DOHH2 (cell line): ENCODE data around the gene TMPRSS9.

ENCODE experiments used
- H3F3A ChIP-seq: fragments of 200-600 bp; sonication (generic), shearing (Covaris generic); 2 replicates; pipeline ENCODE4 v1.6.0; 2016; ENCODE audit warnings: antibody characterized with exemption, mild to moderate bottlenecking; ENCODE audit not compliant: control insufficient read depth, insufficient read depth
- H3K27ac ChIP-seq: fragments of 200-600 bp; sonication (generic); 2 replicates; pipeline ENCODE4 v1.5.1; 2014; ENCODE audit warnings: low read depth, mild to moderate bottlenecking, low read length, moderate library complexity
- H3K27me3 ChIP-seq: fragments of 200-600 bp; sonication (generic); 2 replicates; pipeline ENCODE4 v1.6.1; 2014; ENCODE audit warnings: mild to moderate bottlenecking, low read length, mixed read lengths; ENCODE audit not compliant: control insufficient read depth
- H3K36me3 ChIP-seq: fragments of 200-600 bp; sonication (generic); 2 replicates; pipeline ENCODE4 v1.6.1; 2014; ENCODE audit warnings: mild to moderate bottlenecking, low read length, moderate library complexity, mixed read lengths; ENCODE audit not compliant: control insufficient read depth
- H3K4me1 ChIP-seq: fragments of 200-600 bp; sonication (generic); 2 replicates; pipeline ENCODE4 v1.6.1; 2014; ENCODE audit warnings: mild to moderate bottlenecking, low read length, mixed read lengths; ENCODE audit not compliant: control insufficient read depth
- H3K4me2 ChIP-seq: fragments of 200-600 bp; sonication (generic); 2 replicates; pipeline ENCODE4 v1.6.0; 2014; ENCODE audit warnings: mild to moderate bottlenecking, low read length, moderate library complexity
- H3K4me3 ChIP-seq: fragments of 200-600 bp; sonication (generic); 2 replicates; pipeline ENCODE4 v1.5.1; 2014; ENCODE audit warnings: mild to moderate bottlenecking, low read length, mixed read lengths
- H3K79me2 ChIP-seq: fragments of 200-600 bp; sonication (generic); 2 replicates; pipeline ENCODE4 v1.6.1; 2014; ENCODE audit warnings: mild to moderate bottlenecking, low read length, mixed read lengths; ENCODE audit not compliant: control insufficient read depth
- H3K9me2 ChIP-seq: fragments of 200-600 bp; sonication (generic); replicated peaks from 2 replicates; pipeline ENCODE4 v1.6.1; 2014; ENCODE audit warnings: mild to moderate bottlenecking, low read length, mixed read lengths; ENCODE audit not compliant: control insufficient read depth
- H3K9me3 ChIP-seq: fragments of 200-600 bp; sonication (generic); 2 replicates; pipeline ENCODE4 v1.6.1; 2014; ENCODE audit warnings: antibody characterized with exemption, low read length, mixed read lengths; ENCODE audit not compliant: control insufficient read depth, insufficient read depth
- H4K20me1 ChIP-seq: fragments of 200-600 bp; sonication (generic); 2 replicates; pipeline ENCODE4 v1.6.0; 2014; ENCODE audit warnings: low read depth, mild to moderate bottlenecking, antibody characterized with exemption, low read length, moderate library complexity; ENCODE audit not compliant: control insufficient read depth, insufficient read depth
- CTCF ChIP-seq: fragments of 200-600 bp; sonication (generic); IDR thresholded peaks from one replicate; pipeline ENCODE4 v1.5.1; 2014; ENCODE audit warnings: antibody characterized with exemption, mild to moderate bottlenecking, low read depth, low read length; ENCODE audit not compliant: poor library complexity, severe bottlenecking
- EZH2phosphoT487 ChIP-seq: fragments of 200-600 bp; sonication (generic); IDR thresholded peaks from 2 replicates; pipeline ENCODE4 v1.6.1; 2017; ENCODE audit warnings: borderline replicate concordance, mild to moderate bottlenecking, antibody characterized with exemption, low read length, moderate library complexity, mixed read lengths

The TMPRSS9 gene

DNA sequence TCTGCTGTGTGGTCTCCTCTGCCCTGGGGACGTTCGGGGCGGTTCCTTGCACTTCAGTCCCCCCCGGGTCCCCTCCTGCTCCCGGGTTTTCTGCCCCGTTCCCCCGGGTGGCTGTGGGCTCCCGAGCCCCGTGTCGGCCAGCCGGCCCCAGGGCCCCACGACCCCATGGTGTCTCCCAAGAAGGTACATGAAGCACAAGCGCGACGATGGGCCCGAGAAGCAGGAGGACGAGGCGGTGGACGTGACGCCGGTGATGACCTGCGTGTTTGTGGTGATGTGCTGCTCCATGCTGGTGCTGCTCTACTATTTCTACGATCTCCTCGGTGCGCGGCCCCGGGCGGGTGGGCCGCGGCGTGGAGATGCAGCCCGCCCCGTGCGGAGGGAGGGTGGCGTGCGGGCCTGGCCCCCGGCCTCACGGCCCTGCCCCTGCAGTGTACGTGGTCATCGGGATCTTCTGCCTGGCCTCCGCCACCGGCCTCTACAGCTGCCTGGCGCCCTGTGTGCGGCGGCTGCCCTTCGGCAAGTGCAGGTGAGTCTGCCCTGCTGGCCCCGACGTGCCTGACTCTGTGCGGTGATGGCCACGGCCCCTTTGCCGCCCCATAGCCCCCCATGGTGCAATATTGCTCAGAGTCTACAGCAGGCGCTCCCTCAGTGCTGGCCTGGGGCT is 20.3 kb upstream of the TMPRSS9 start:
- H3K36me3 ChIP-seq: peaks cover 56% of the 10 kb centered on the region
- no peaks in the 10 kb centered on the region for H3K9me2 ChIP-seq
- H3K4me2 ChIP-seq: no peak overlapping the region
- H3K9me3 ChIP-seq: peaks cover 4% of the 10 kb centered on the region; the same call in 1 of the 2 replicates
- H4K20me1 ChIP-seq: peaks cover 19% of the 10 kb centered on the region
- no peak overlapping the region for H3K27ac ChIP-seq
- no peak overlapping the region for H3K4me3 ChIP-seq
- H3K4me1 ChIP-seq: no peaks in the 10 kb centered on the region
- H3F3A ChIP-seq: peaks cover 11% of the 10 kb centered on the region
- H3K27me3 ChIP-seq: no peaks in the 10 kb centered on the region
- H3K79me2 ChIP-seq: peaks cover 46% of the 10 kb centered on the region
- TF ChIP-seq CTCF: no peak
- TF ChIP-seq EZH2phosphoT487: no peak

- H4K20me1 ChIP-seq: peaks cover 18% of the 10 kb centered on the region
- H3K4me1 ChIP-seq: no peaks in the 10 kb centered on the region
- H3K4me3 ChIP-seq: no peak overlapping the region
- no peaks in the 10 kb centered on the region for H3K27me3 ChIP-seq
- TF ChIP-seq CTCF (no peak), EZH2phosphoT487 (no peak)
- no peaks in the 10 kb centered on the region for H3K9me3 ChIP-seq
- no peaks in the 10 kb centered on the region for H3K9me2 ChIP-seq
- no peak overlapping the region for H3K4me2 ChIP-seq
- H3F3A ChIP-seq: peaks cover 8% of the 10 kb centered on the region; the same call in 1 of the 2 replicates
- no peak overlapping the region for H3K27ac ChIP-seq
- H3K36me3 ChIP-seq: peaks cover 52% of the 10 kb centered on the region
- peaks cover 37% of the 10 kb centered on the region for H3K79me2 ChIP-seq
These were observed 19.4 kb upstream of the TMPRSS9 start for GRCh38 chr19:2340496-2341243.

DNA sequence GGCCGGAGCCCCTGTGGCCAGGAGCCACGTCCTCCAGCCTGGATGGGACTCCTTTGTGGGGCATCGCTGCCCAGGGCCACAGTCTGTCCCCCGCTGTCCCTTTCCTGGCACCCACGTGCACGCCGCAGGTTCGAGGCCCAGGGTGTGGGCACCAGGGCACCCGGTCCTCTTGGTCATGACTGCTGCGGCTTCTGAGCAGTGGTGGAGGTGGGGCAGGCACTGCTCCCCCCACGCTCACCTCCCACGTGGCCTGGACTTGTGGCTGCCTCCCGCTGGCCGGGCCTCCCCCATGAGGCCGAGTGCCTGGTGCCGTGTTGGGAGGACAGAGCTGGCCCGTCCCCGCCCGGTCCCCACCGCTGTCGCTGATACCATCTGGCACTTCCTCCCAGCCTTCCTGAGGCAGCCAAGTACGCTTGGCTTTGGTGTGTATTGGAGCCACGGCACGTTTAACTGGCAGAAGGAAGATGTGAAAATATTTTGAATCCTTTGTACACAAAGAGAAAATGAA is 18.8 kb upstream of the TMPRSS9 start:
- Histone ChIP-seq H3K27ac (no peak overlapping the region), H3K4me1 (no peaks in the 10 kb centered on the region), H3K36me3 (peaks cover 46% of the 10 kb centered on the region), H3K4me3 (no peak overlapping the region), H3K9me3 (no peaks in the 10 kb centered on the region), H3K27me3 (no peaks in the 10 kb centered on the region), H3K9me2 (no peaks in the 10 kb centered on the region), H3F3A (peaks cover 2% of the 10 kb centered on the region; the same call in 1 of the 2 replicates), H4K20me1 (peaks cover 12% of the 10 kb centered on the region), H3K79me2 (peaks cover 31% of the 10 kb centered on the region), H3K4me2 (no peak overlapping the region)
- TF ChIP-seq CTCF (no peak), EZH2phosphoT487 (no peak)
